Stimulated activated naive CD8-positive, alpha-beta T cell treated with anti-CD3 and anti-CD28 coated beads, Interleukin-15, Interleukin-2, amounts not matched to agents 100 ng/mL and 50 ng/mL, for 24 hours (primary cell): ENCODE results near the gene USP34.

Source experiments
- H3K27ac Mint-ChIP-seq: one replicate; pipeline ENCODE4 v1.8.0; 2021; ENCODE audit warnings: mild to moderate bottlenecking, mixed read lengths
- H3K27me3 Mint-ChIP-seq: one replicate; pipeline ENCODE4 v1.8.0; 2021; ENCODE audit warnings: mixed read lengths
- H3K36me3 Mint-ChIP-seq: one replicate; pipeline ENCODE4 v1.8.0; 2021; ENCODE audit warnings: low read depth, mixed read lengths
- H3K4me1 Mint-ChIP-seq: one replicate; pipeline ENCODE4 v1.8.0; 2021; ENCODE audit warnings: low read depth, mixed read lengths
- H3K4me3 Mint-ChIP-seq: one replicate; pipeline ENCODE4 v1.8.0; 2021; ENCODE audit warnings: mild to moderate bottlenecking, mixed read lengths
- H3K9me3 Mint-ChIP-seq: one replicate; pipeline ENCODE4 v1.8.0; 2021; ENCODE audit warnings: mixed read lengths

Gene USP34

GRCh38 chr2:61354543-61355197 lies 116.2 kb downstream of the USP34 start:
- Mint-ChIP-seq H3K4me3 (no peak overlapping the region), H3K9me3 (peaks cover 8% of the 10 kb centered on the region), H3K4me1 (peaks cover 41% of the 10 kb centered on the region), H3K36me3 (peaks cover 66% of the 10 kb centered on the region), H3K27ac (no peak overlapping the region), H3K27me3 (no peaks in the 10 kb centered on the region)

- H3K4me3 Mint-ChIP-seq: no peak overlapping the region
- H3K36me3 Mint-ChIP-seq: peaks cover 68% of the 10 kb centered on the region
- peaks cover 8% of the 10 kb centered on the region for H3K9me3 Mint-ChIP-seq
- no peaks in the 10 kb centered on the region for H3K27me3 Mint-ChIP-seq
- H3K27ac Mint-ChIP-seq: no peak overlapping the region
- H3K4me1 Mint-ChIP-seq: peaks cover 35% of the 10 kb centered on the region
These were observed 117.0 kb downstream of the USP34 start for GRCh38 chr2:61353909-61354308.

GRCh38 chr2:61350777-61351176 lies 120.1 kb downstream of the USP34 start:
- Mint-ChIP-seq H3K27me3 (no peaks in the 10 kb centered on the region), H3K36me3 (peaks cover 64% of the 10 kb centered on the region), H3K4me3 (no peak overlapping the region), H3K27ac (no peak overlapping the region), H3K4me1 (peaks cover 12% of the 10 kb centered on the region), H3K9me3 (peaks cover 8% of the 10 kb centered on the region)

GRCh38 chr2:61343141-61343540 lies 127.7 kb downstream of the USP34 start:
- no peak overlapping the region for H3K4me3 Mint-ChIP-seq
- H3K27ac Mint-ChIP-seq: no peak overlapping the region

GRCh38 chr2:61340242-61340641 lies 130.6 kb downstream of the USP34 start:
- H3K27ac Mint-ChIP-seq: no peak overlapping the region
- H3K27me3 Mint-ChIP-seq: no peaks in the 10 kb centered on the region
- peaks cover 74% of the 10 kb centered on the region for H3K36me3 Mint-ChIP-seq
- no peak overlapping the region for H3K4me3 Mint-ChIP-seq
- no peaks in the 10 kb centered on the region for H3K9me3 Mint-ChIP-seq
- peaks cover 11% of the 10 kb centered on the region for H3K4me1 Mint-ChIP-seq

More at GRCh38 chr2:61343141-61343540, 127.7 kb downstream of the USP34 start:
- peaks cover 73% of the 10 kb centered on the region for H3K36me3 Mint-ChIP-seq
- H3K4me1 Mint-ChIP-seq: peaks cover 11% of the 10 kb centered on the region
- H3K27me3 Mint-ChIP-seq: no peaks in the 10 kb centered on the region
- H3K9me3 Mint-ChIP-seq: no peaks in the 10 kb centered on the region

- Mint-ChIP-seq H3K4me3 (no peak overlapping the region), H3K9me3 (no peaks in the 10 kb centered on the region), H3K27ac (no peak overlapping the region), H3K27me3 (no peaks in the 10 kb centered on the region), H3K36me3 (peaks cover 68% of the 10 kb centered on the region), H3K4me1 (peaks cover 14% of the 10 kb centered on the region)
These were observed 132.4 kb downstream of the USP34 start for GRCh38 chr2:61338447-61338846.

- Mint-ChIP-seq H3K9me3 (no peaks in the 10 kb centered on the region), H3K27me3 (no peaks in the 10 kb centered on the region), H3K27ac (no peak overlapping the region), H3K36me3 (peaks cover 54% of the 10 kb centered on the region), H3K4me1 (peaks cover 9% of the 10 kb centered on the region), H3K4me3 (no peak overlapping the region)
These were observed 135.7 kb downstream of the USP34 start for GRCh38 chr2:61335187-61335586.

- Mint-ChIP-seq H3K27ac (no peak overlapping the region), H3K27me3 (no peaks in the 10 kb centered on the region), H3K9me3 (no peaks in the 10 kb centered on the region), H3K4me1 (peaks cover 9% of the 10 kb centered on the region), H3K36me3 (peaks cover 57% of the 10 kb centered on the region), H3K4me3 (no peak overlapping the region)
These were observed 136.4 kb downstream of the USP34 start for GRCh38 chr2:61334466-61334865.

- Mint-ChIP-seq H3K4me3 (no peak overlapping the region), H3K4me1 (peaks cover 17% of the 10 kb centered on the region), H3K27me3 (no peaks in the 10 kb centered on the region), H3K36me3 (peaks cover 60% of the 10 kb centered on the region), H3K27ac (peak overlapping the region; percentile 45), H3K9me3 (no peaks in the 10 kb centered on the region)
These were observed 142.1 kb downstream of the USP34 start for GRCh38 chr2:61328707-61329251.

GRCh38 chr2:61327173-61327572 lies 143.7 kb downstream of the USP34 start:
- Mint-ChIP-seq H3K27me3 (no peaks in the 10 kb centered on the region), H3K9me3 (no peaks in the 10 kb centered on the region), H3K36me3 (peaks cover 64% of the 10 kb centered on the region), H3K4me1 (peaks cover 17% of the 10 kb centered on the region), H3K27ac (no peak overlapping the region), H3K4me3 (no peak overlapping the region)

- Mint-ChIP-seq H3K4me1 (peaks cover 17% of the 10 kb centered on the region), H3K36me3 (peaks cover 63% of the 10 kb centered on the region), H3K27me3 (no peaks in the 10 kb centered on the region), H3K27ac (no peak overlapping the region), H3K4me3 (no peak overlapping the region), H3K9me3 (no peaks in the 10 kb centered on the region)
These were observed 144.5 kb downstream of the USP34 start for GRCh38 chr2:61326423-61326822.

- no peaks in the 10 kb centered on the region for H3K4me1 Mint-ChIP-seq
- no peak overlapping the region for H3K27ac Mint-ChIP-seq
- no peak overlapping the region for H3K4me3 Mint-ChIP-seq
- H3K27me3 Mint-ChIP-seq: no peaks in the 10 kb centered on the region
- H3K36me3 Mint-ChIP-seq: peaks cover 50% of the 10 kb centered on the region
- H3K9me3 Mint-ChIP-seq: no peaks in the 10 kb centered on the region
These were observed 150.7 kb downstream of the USP34 start for GRCh38 chr2:61320181-61320580.

GRCh38 chr2:61318553-61318952 lies 152.3 kb downstream of the USP34 start:
- no peak overlapping the region for H3K27ac Mint-ChIP-seq
- H3K36me3 Mint-ChIP-seq: peaks cover 48% of the 10 kb centered on the region

GRCh38 chr2:61295981-61296380 lies 174.9 kb downstream of the USP34 start:
- peaks cover 57% of the 10 kb centered on the region for H3K36me3 Mint-ChIP-seq
- no peak overlapping the region for H3K27ac Mint-ChIP-seq
- H3K4me3 Mint-ChIP-seq: no peak overlapping the region
- peaks cover 6% of the 10 kb centered on the region for H3K4me1 Mint-ChIP-seq
- H3K9me3 Mint-ChIP-seq: no peaks in the 10 kb centered on the region
- H3K27me3 Mint-ChIP-seq: no peaks in the 10 kb centered on the region

More at GRCh38 chr2:61318553-61318952, 152.3 kb downstream of the USP34 start:
- no peaks in the 10 kb centered on the region for H3K9me3 Mint-ChIP-seq
- H3K4me3 Mint-ChIP-seq: no peak overlapping the region
- H3K27me3 Mint-ChIP-seq: no peaks in the 10 kb centered on the region
- peaks cover 3% of the 10 kb centered on the region for H3K4me1 Mint-ChIP-seq

- Mint-ChIP-seq H3K27me3 (no peaks in the 10 kb centered on the region), H3K4me1 (peaks cover 9% of the 10 kb centered on the region), H3K4me3 (no peak overlapping the region), H3K36me3 (peaks cover 57% of the 10 kb centered on the region), H3K9me3 (no peaks in the 10 kb centered on the region), H3K27ac (no peak overlapping the region)
These were observed 178.9 kb downstream of the USP34 start for GRCh38 chr2:61291851-61292575.
